OCI-LY7 (cell line): ENCODE measurements around the gene AMFR.

Experiments used
- CTCF ChIP-seq: fragments of 200-600 bp; sonication (generic); conservative IDR thresholded peaks from 2 replicates; pipeline ENCODE4 v1.5.1; 2014; ENCODE audit warnings: mild to moderate bottlenecking, antibody characterized with exemption, low read length, moderate library complexity, mixed read lengths
- EZH2phosphoT487 ChIP-seq: fragments of 200-600 bp; sonication (generic); IDR thresholded peaks from 2 replicates; pipeline ENCODE4 v1.6.1; 2018; ENCODE audit warnings: low read depth, borderline replicate concordance, mild to moderate bottlenecking, mixed run types, antibody characterized with exemption, low read length, moderate library complexity, mixed read lengths

GRCh38 chr16:56337131-56337857 is 88.1 kb downstream of the AMFR start:
- TF ChIP-seq CTCF (no peak), EZH2phosphoT487 (no peak)
